NCI-H2196 (cell line): ENCODE measurements around the gene ATP10A.
"Not testable (repeated sequence)": the region's sequence is repeated elsewhere in the genome, so short reads cannot be mapped to it uniquely, and the experiment has no call there.

Source experiments
- DNase-seq: peaks from one replicate; lab custom pipeline; 2025; ENCODE audit not compliant: unreplicated experiment; lab: John Stamatoyannopoulos, UW

ATP10A gene

GRCh38 chr15:25859838-25860645, 3.1 kb downstream of the ATP10A start:
- DNase-seq = no peak

- no peak for DNase-seq
Observed at GRCh38 chr15:25858952-25859760, 4.0 kb downstream of the ATP10A start.

- DNase-seq = not testable (repeated sequence)
Observed at GRCh38 chr15:25856059-25856458, 7.1 kb downstream of the ATP10A start.

GRCh38 chr15:25852661-25853524, 10.2 kb downstream of the ATP10A start:
- DNase-seq = no peak

DNA sequence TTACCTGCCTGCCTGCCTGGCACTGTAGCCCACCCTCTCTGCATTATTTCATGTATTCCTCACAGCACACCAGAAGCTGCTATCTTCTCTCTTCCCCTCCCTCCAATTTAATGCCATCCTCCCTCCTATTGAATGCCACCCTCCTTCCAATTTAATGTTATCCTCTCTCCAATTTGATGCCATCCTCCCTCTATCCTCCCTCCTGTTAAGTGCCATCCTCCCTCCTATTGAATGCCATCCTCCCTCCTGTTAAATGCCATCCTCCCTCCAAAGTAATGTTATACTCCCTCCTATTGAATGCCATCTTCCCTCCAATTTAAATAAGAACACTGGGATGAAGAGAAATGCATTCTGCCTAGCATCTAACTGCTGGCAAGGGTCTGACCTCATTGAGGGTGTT, 11.1 kb downstream of the ATP10A start:
- no peak for DNase-seq

DNA sequence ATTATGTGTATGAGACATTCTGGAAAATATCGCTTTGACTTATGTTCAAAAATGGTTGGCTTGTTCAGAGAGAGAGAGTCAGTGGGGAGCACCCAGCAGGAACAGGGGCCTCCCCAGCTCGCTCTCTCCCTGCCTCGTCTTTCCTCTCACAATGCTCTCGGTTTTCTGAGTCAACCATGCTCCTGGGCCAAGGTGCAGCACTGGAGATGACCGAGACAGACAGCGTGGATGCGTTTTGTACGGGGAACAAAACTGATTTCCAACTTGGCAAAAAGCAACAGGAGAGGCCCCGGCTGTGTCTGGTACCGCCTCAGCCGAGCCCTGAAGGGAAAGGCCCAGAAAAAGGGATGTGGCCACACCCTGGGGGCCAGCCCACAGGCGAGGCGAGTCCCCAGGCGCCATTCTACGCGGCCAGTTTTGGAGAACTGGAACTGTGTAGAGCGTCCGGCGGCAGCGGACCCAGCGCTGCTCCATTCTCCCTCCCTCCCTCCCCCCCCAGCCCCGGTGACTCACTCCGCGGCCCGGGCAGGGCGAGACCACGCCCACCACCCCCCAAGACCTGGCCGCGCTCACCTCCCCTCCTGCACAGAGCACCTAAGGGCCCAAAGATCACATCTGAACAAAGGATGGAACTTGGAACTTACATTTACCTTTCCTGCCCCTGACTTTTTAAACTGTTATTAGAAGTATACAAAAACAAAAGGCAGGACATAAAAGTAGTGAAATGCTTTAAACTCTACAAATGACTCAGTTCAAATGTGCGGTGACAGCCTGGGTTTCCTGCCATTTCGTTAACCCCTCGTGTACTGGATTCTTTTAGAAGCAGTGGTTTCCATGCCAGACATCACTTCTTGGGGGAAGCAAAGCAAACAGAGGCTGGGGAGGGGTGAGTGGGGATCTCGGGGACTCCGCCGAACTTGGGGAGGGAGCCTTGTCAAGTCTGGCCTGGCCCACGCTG, 12.7 kb downstream of the ATP10A start:
- no peak for DNase-seq

DNA sequence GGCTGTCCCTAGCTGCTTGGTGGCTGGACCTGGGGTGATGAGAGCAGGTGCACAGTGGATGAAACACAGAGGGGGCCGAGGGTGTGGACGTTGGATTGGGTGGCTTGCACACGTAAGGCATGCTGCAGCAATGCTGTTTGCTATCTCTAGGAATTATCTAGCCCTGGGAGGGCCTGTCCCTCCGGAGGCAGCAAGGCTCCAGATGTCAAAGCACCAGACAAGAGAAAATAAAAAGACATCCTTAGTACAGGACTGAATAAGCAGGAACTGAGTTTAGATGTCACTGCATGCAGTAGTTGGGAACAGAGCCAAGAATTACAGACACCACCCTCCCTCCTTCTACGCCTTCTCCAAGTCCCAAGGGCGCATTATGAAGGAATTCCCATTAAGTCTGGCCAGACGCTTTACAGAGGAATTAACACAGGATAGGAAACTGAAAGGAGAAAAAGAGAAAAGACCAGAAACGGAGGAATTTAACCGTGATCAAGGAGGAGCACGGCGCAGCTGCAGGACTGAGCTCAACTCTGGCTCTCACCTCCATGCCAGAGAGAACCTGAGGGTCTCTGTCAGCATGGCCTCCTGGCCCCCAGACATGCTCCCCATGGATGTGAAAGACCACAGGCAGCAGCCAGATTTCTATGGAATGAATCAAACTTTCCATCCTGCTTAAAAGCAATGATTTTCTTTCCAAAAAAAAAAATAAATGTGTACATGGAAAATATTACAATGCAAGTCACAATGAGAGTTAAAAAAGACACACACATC, 13.8 kb downstream of the ATP10A start:
- DNase-seq = no peak

- no peak for DNase-seq
Observed at GRCh38 chr15:25848784-25849156, 14.4 kb downstream of the ATP10A start.

DNA sequence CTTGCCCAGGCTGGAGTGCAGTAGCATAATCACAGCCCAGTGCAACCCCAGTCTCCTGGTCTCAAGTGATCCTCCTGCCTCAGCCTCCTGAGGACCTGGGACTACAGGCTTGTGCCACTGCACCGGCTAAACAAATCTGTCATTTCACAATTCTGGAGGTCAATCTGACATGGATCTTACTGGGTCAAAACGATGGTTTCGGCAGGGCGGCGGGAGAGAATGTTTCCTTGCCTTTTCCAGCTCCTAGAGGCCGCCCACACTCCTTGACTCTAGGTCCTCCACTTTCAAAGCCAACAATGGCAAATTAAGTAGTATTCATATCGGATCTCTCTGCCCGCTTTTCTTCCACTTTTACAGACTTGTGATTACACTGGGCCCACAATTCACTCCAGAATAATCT, 14.8 kb downstream of the ATP10A start:
- DNase-seq = no peak

GRCh38 chr15:25847051-25847450, 16.1 kb downstream of the ATP10A start:
- DNase-seq = no peak

GRCh38 chr15:25846377-25846776, 16.8 kb downstream of the ATP10A start:
- no peak for DNase-seq

DNA sequence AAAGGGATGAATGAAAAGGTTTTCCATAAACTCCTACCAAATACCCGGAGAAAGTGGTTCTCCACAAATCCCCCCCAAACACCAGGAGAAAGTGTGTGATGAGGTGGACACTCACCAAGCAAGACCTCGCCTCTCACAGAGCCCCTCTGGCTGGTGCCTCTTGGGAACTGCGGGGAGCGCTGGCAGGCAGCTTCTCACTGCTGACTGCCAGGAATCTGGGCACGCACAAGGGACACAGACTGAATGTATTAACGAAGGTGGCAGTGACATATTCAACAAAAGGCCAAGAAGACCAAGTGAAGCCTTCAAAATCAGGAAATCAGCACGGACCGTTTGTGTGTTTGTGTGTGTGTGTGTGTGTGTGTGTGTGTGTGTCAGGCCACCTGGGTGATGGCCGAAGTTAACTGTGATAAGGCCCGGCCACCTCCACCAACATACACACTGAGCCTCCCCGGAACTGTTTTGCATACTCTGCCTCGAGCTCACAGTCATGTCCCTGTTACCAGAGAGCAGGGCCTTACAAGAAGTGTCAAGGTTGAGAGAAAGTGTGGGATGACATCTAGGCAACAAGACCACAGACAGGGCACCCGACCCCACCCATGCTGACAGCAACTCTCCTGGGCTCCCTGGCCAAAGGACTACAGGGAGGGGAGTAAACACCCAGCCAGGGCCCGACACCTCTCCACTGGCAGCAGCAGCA, 18.0 kb downstream of the ATP10A start:
- DNase-seq = no peak

GRCh38 chr15:25844542-25844941, 18.6 kb downstream of the ATP10A start:
- no peak for DNase-seq

DNA sequence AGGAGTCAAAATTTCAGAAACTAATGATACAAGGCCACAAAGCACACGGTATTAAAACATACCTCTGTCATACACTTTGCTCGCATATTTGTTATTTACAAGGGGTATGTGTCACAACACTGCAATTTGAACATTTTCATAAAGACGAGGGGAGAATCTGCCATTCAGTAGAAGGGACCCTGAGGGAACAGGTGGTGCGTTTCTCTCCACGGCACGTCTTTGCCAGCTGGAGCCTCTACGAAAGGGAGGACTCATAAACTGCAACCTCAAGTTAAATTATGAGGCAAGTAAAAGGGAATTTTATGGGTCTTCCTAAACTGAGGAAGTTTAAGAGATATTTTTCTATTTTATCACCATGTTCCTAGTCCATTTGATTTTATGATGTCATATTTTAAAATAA, 19.1 kb downstream of the ATP10A start:
- no peak for DNase-seq

DNA sequence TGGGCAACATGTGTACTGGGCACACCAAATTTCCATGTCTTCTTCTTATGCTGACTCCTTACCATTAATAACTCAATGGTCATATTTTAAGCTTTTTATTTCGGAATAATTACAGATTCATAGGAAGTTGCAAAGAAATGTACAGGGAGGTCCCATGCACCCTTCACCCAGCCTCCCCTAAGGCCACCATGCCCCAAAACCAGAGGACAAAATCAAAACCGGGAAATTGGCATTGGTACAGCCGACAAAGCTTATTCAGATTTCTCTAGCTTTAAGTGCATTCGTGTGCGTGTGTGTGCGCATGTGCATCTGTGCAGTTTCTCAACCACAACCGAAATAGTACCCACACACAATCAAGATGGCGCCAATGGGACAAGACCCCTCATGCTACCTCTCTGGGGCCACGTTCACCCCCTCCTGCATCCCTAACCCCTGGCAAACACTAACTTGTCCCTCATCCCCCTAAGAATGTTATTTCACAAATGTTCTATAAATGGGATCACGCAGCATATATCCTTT, 23.4 kb downstream of the ATP10A start:
- DNase-seq = no peak

DNA sequence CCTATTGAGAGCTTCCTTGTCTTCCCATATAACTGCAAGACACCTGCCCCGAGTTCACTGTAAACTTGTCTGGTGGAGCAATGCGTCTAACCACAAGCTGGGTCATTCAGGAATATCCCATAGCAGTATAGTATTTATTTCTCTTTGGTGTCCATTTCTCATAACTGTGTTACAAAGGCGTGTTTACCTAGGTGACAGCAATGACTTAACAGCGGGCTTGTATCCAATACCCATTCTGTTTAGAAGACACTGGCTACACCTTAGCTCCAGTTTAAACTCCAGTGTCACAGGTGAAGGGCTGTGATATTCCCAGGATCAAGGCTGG, 24.3 kb downstream of the ATP10A start:
- DNase-seq = no peak

- DNase-seq = no peak
Observed at GRCh38 chr15:25838191-25838870, 24.8 kb downstream of the ATP10A start.

- DNase-seq = no peak
Observed at GRCh38 chr15:25832158-25832557, 31.0 kb downstream of the ATP10A start.
